Stomach smooth muscle (tissue), 2 donors: ENCODE results near the gene SEC63.
"Not testable (repeated sequence)": the region's sequence is repeated elsewhere in the genome, so short reads cannot be mapped to it uniquely, and the experiment has no call there.

ENCODE experiments used
- H3K27ac ChIP-seq: one replicate; pipeline ENCODE4 v1.7.0; 2013; ENCODE audit warnings: mild to moderate bottlenecking, low read length, inconsistent platforms
- H3K27me3 ChIP-seq, 2 donors: one replicate each; pipeline ENCODE4 v1.7.0; 2013; ENCODE audit warnings: low read length in 2 of 2; ENCODE audit not compliant: insufficient read depth in 2 of 2, control insufficient read depth in 1 of 2
- H3K36me3 ChIP-seq, 2 donors: one replicate each; pipeline ENCODE4 v1.7.0; 2013; ENCODE audit warnings: low read length in 2 of 2; ENCODE audit not compliant: control insufficient read depth in 2 of 2, insufficient read depth in 2 of 2
- H3K4me1 ChIP-seq: one replicate; pipeline ENCODE4 v1.7.0; 2013; ENCODE audit warnings: low read length; ENCODE audit not compliant: control insufficient read depth, insufficient read depth
- H3K4me3 ChIP-seq, 2 donors: one replicate each; pipeline ENCODE4 v1.7.0; 2013; ENCODE audit warnings: low read length in 2 of 2
- H3K9ac ChIP-seq, 2 donors: one replicate each; pipeline ENCODE4 v1.7.0; 2013; ENCODE audit warnings: low read length in 2 of 2, mild to moderate bottlenecking in 1 of 2
- H3K9me3 ChIP-seq, 2 donors: one replicate each; pipeline ENCODE4 v1.7.0; 2013; ENCODE audit warnings: low read length in 2 of 2; ENCODE audit not compliant: control insufficient read depth in 2 of 2
- donor health status: healthy.
- donor health status: Pancreatic carcinoma.

SEC63 gene

DNA sequence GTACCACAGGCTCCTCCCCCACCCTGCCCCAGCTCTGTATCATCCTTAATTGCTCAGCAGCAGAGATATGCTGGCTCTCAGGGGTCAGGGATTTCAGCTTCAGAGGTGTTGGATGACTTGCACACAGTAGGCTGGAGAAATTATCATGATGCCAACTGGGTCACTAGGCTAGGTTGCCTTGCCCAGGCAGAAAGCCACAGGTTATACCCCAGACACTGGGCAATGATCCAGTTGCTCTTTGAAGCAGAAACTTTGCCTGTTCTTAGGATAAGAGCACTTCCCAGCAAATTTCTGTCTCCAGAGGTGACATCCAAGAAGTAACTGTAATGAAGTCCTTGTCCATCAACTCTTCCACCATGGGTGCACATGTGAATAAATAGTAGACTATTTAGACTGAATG, 95.6 kb downstream of the SEC63 start:
- Histone ChIP-seq H3K36me3 (peaks cover 0 to 3% of the 10 kb centered on the region in 2 donors), H3K4me1 (no peaks in the 10 kb centered on the region), H3K27me3 (peaks cover 0 to 4% of the 10 kb centered on the region in 2 donors), H3K27ac (no peak overlapping the region), H3K9ac (no peak overlapping the region), H3K4me3 (no peak overlapping the region), H3K9me3 (no peaks in the 10 kb centered on the region)

DNA sequence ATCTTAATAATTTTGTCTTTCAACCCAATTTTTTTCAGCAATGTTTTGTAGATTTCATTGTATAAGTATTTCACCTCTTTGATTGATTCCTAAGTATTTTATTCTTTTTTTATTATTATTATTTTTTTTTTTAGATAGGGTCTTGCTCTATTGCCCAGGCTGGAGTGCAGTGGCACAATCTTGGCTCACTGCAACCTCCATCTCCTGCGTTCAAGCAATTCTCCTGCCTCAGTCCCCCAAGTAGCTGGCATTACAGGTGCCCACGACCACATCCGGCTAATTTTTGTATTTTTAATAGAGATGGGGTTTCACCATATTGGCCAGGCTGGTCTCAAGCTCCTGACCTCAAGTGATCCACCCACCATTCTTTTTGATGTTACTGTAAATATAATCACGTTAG, 97.0 kb downstream of the SEC63 start:
- not testable (repeated sequence) for H3K9ac ChIP-seq, H3K27ac ChIP-seq, H3K4me1 ChIP-seq, H3K27me3 ChIP-seq, H3K36me3 ChIP-seq, H3K9me3 ChIP-seq, H3K4me3 ChIP-seq

DNA sequence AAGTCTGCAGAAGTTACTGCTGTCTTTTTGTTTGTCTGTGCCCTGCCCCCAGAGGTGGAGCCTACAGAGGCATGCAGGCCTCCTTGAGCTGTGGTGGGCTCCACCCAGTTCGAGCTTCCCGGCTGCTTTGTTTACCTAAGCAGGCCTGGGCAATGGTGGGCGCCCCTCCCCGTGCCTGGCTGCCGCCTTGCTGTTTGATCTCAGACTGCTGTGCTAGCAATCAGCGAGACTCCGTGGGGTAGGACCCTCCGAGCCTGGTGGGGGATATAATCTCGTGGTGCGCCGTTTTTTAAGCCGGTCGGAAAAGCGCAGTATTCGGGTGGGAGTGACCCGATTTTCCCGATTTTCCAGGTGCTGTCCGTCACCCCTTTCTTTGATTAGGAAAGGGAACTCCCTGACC, 97.9 kb downstream of the SEC63 start:
- not testable (repeated sequence) for H3K4me1 ChIP-seq, H3K27ac ChIP-seq, H3K27me3 ChIP-seq

DNA sequence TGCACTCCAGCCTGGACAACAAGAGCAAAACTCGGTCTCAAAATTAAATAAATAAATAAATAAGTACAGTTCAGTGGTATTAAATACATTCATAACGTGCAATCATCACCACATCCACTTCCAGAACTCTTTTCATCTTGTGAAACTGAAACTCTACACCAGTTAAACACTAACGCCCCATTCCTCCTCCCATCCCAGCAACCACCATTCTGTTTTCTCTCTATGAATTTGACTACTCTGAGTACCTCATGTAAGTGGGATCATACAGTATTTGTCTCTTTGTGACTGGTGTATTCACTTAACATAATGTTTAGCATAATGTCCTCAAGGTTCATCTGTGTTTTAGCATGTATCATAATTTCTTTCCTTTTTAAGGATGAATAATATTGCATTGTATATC, 104.8 kb downstream of the SEC63 start:
- H3K4me1 ChIP-seq = peaks cover 5% of the 10 kb centered on the region
- H3K27ac ChIP-seq = no peak overlapping the region
- H3K36me3 ChIP-seq = no peaks in the 10 kb centered on the region
- no peak overlapping the region for H3K4me3 ChIP-seq
- H3K27me3 ChIP-seq = no peaks in the 10 kb centered on the region
- H3K9ac ChIP-seq = no peak overlapping the region
- H3K9me3 ChIP-seq = no peaks in the 10 kb centered on the region

More for the DNA sequence above, 97.9 kb downstream of the SEC63 start:
- H3K4me3 ChIP-seq, H3K9ac ChIP-seq, H3K36me3 ChIP-seq, H3K9me3 ChIP-seq: not testable (repeated sequence)

DNA sequence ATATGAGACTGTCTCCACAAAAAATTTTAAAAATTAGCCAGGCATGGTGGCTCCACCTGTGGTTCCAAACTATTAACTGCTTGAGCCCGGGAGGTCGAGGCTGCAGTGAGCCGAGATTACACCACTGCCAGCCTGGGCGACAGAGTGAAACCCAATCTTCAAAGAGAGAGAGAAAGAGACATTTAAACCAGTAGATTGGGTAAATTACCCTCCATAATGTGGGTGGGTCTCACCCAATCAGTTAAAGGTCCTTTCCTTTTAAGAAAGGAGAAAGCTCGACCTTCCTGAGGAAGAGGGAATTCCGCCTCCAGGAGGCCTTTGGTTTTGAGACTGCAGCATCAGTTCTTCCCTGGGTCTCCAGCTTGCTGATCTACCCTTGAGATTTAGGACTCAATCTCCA, 108.7 kb downstream of the SEC63 start:
- Histone ChIP-seq H3K4me3 (no peak overlapping the region), H3K27ac (no peak overlapping the region), H3K36me3 (no peaks in the 10 kb centered on the region), H3K9ac (no peak overlapping the region), H3K9me3 (no peaks in the 10 kb centered on the region), H3K27me3 (peaks cover 4 to 6% of the 10 kb centered on the region in 2 donors), H3K4me1 (peaks cover 5% of the 10 kb centered on the region)

DNA sequence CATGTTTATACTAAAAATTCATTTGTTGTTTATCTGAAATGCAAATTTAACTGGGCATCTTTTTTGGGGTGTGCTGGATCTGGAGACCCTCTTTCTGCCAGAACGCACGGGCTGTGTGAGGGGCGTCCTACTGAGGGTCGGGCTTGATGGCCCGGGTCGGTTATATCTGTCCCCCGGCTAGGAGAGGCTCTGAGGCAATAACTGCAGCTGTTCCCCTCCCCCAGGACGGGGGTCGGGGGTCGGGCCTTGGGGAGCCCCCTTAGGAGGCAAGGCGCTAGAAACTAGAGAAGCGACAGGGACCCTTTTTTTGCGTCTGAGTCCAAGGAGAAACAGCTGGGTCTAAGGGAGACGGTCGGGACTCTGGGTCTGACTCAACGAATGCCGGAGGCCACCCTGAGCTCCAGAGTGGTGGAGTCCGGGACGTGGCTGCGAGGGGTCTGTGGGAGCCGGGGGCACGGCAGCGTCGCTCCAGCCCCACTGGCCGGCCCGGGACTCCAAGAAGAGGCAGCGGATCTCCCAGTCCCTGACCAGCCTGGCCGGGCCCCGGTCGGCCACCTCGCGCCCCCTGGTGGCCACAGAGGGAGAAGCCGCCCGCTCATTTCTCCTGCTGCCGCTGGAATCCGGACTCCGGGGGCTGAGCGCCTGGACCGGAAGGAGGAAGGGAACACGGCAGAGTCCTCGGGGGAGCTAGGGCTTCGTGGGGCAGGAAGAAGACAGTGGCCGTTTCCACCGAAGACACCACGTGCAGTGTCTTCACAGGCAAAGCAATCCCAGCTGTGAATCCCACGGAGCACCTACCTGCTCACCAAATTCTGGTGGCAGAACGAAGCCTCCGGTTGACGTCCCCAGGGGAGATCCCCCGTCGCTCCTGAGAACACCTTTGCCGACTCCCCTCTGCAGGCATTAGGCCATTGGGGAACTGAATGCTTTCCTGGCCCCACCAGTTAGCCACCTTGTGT, 109.9 kb downstream of the SEC63 start:
- Histone ChIP-seq H3K36me3 (no peaks in the 10 kb centered on the region), H3K9ac (peak overlapping the region; percentile 33 to 42), H3K9me3 (no peaks in the 10 kb centered on the region), H3K27me3 (peaks cover 4 to 6% of the 10 kb centered on the region in 2 donors), H3K4me3 (peak overlapping the region; percentile 71 to 79), H3K27ac (no peak overlapping the region), H3K4me1 (peaks cover 5% of the 10 kb centered on the region)

DNA sequence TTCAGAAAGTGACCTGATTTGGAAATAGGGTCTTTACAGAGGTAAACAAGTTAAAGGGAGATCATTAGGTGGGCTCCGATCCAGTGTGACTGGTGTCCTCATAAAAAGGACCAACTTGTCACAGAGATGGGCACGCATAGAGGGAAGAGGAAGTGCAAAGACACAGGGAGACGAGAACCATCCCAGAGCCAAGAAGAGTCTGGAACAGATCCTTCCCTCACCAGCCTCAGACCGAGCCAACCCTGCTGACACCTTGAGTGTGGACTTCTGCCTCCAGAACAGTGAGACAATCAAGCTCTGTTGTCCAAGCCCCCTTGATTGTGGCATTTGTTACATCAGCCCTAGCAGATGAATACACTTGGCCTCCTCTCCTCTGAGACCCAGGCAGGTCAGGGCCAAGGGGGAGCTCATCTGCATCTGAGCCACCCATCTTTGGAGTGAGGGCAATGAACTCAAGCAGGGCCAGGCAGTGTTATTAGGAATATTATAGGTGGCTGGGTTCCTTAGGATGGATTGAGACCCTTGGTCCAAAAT, 111.7 kb downstream of the SEC63 start:
- Histone ChIP-seq H3K4me3 (no peak overlapping the region), H3K27me3 (peaks cover 4 to 6% of the 10 kb centered on the region in 2 donors)

DNA sequence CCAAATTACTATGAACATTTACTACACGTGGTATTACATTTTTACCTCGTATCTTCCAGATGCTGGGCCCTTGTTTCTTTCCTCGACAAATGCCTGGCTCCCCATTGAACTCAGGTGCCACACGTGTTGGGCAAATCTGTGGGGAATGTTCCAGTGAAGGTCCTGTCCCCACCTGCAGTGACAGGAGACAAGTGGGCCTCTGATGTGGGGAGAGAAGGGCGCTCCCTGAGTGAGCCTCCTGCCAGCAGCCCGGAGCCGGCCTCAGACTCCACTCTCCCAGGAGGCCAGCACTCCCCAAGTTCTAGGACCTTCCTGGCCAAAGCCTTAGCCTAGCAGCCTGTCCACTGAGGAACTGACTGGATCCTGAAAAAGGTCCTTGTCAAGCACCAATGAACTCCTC, 112.2 kb downstream of the SEC63 start:
- Histone ChIP-seq H3K27ac (no peak overlapping the region), H3K9ac (no peak overlapping the region), H3K4me1 (peaks cover 5% of the 10 kb centered on the region), H3K9me3 (no peaks in the 10 kb centered on the region), H3K36me3 (no peaks in the 10 kb centered on the region), H3K27me3 (peaks cover 4 to 6% of the 10 kb centered on the region in 2 donors), H3K4me3 (no peak overlapping the region)

More for the DNA sequence above, 111.7 kb downstream of the SEC63 start:
- Histone ChIP-seq H3K36me3 (no peaks in the 10 kb centered on the region), H3K9ac (no peak overlapping the region), H3K9me3 (no peaks in the 10 kb centered on the region), H3K27ac (no peak overlapping the region), H3K4me1 (peaks cover 5% of the 10 kb centered on the region)

DNA sequence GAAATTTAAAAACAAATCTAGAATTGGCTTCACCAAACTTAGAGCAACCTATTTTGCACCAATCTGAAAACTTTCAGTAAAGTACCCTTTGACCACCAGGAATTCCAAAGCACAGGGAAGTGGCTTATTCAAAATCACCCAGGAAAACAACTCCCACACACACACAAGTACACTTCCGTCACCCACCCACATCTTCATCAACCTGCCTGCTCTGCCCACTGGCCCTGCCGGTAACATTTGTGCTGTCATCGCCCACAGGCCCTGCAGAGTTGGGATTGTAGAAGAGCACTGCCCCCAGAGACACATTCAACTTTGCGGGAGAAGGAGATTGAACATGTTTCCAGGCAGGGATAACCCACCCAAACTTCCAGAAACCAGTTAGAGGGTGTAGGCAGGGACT, 114.6 kb downstream of the SEC63 start:
- Histone ChIP-seq H3K9me3 (no peaks in the 10 kb centered on the region), H3K27me3 (peaks cover 4 to 6% of the 10 kb centered on the region in 2 donors), H3K36me3 (no peaks in the 10 kb centered on the region), H3K4me1 (peaks cover 1% of the 10 kb centered on the region), H3K27ac (no peak overlapping the region), H3K9ac (no peak overlapping the region), H3K4me3 (no peak overlapping the region)

DNA sequence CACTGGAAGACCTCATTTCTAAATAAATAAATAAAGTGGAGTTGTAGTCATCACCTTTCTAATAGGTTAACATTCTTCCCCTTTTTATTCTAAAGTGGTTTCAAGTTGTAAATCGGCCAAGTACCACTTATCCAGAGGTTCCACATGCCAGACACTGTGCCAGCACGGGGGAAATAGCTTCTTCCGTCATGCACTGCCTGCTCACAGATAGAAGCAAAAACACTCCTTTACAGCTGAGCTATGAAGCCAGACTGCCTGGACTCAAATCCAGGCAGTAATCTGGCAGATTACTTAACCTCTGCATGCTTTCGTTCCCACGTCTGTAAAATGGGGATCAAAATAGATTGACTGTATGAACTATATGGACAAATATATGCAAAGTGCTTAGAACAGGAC, 116.7 kb downstream of the SEC63 start:
- H3K27me3 ChIP-seq = peaks cover 0 to 2% of the 10 kb centered on the region in 2 donors
- no peaks in the 10 kb centered on the region for H3K9me3 ChIP-seq
- no peak overlapping the region for H3K4me3 ChIP-seq
- H3K4me1 ChIP-seq = no peaks in the 10 kb centered on the region
- no peak overlapping the region for H3K9ac ChIP-seq
- H3K36me3 ChIP-seq = no peaks in the 10 kb centered on the region
- no peak overlapping the region for H3K27ac ChIP-seq
